HepG2 (cell line): Measurements from ENCODE around the gene GPC6. TPM values are rescaled to one million over a fixed set of nuclear protein-coding genes. Genes with fewer than 3 reads are reported as not detected.

Experiments
- BHLHE40 ChIP-seq: IDR thresholded peaks from 2 replicates; pipeline ENCODE4 v1.6.1; 2011; ENCODE audit warnings: low read length, improper control_type of control experiment
- BRCA1 ChIP-seq: sonication (generic); formaldehyde crosslinking; IDR thresholded peaks from 2 replicates; pipeline ENCODE4 v1.4.0; 2020; ENCODE audit warnings: missing genetic modification reagents
- CREB1 ChIP-seq, 2 experiments: fragments of 450-650 bp in 1 of 2; IDR thresholded peaks; 2 replicates each; pipeline ENCODE4 v1.6.1; 2016 to 2017; ENCODE audit warnings: control low read depth in 1 of 2, mild to moderate bottlenecking in 1 of 2, missing compliant biosample characterization in 1 of 2, missing genetic modification characterization in 1 of 2
- FOSL2 ChIP-seq: sonication (generic); formaldehyde crosslinking; IDR thresholded peaks from 2 replicates; pipeline ENCODE4 v1.4.0; 2020; ENCODE audit warnings: missing genetic modification reagents
- ISX ChIP-seq: sonication (generic); formaldehyde crosslinking; conservative IDR thresholded peaks from 2 replicates; pipeline ENCODE4 v1.5.0; 2020; ENCODE audit warnings: missing genetic modification reagents
- KLF6 ChIP-seq: IDR thresholded peaks from 2 replicates; pipeline ENCODE4 v1.8.0; 2016; ENCODE audit warnings: missing biosample characterization, missing genetic modification reagents
- NCOR1 ChIP-seq: fragments of 200-600 bp; sonication (generic); IDR thresholded peaks from 2 replicates; pipeline ENCODE4 v1.7.0; 2017; ENCODE audit warnings: antibody characterized with exemption, low read length, borderline replicate concordance
- PAX8 ChIP-seq: sonication (generic); formaldehyde crosslinking; IDR thresholded peaks from 2 replicates; pipeline ENCODE4 v1.8.0; 2022; ENCODE audit warnings: mild to moderate bottlenecking, missing genetic modification reagents, borderline replicate concordance
- PITX1 ChIP-seq: sonication (generic); formaldehyde crosslinking; IDR thresholded peaks from 2 replicates; pipeline ENCODE4 v1.5.1; 2020; ENCODE audit warnings: mild to moderate bottlenecking, missing genetic modification reagents
- REST ChIP-seq, 2 experiments: IDR thresholded peaks; 2 replicates each; pipeline ENCODE4 v1.6.1; 2011 to 2012; ENCODE audit warnings: low read length in 2 of 2, borderline replicate concordance in 1 of 2, low read depth in 1 of 2, mild to moderate bottlenecking in 1 of 2, moderate library complexity in 1 of 2
- SRSF9 ChIP-seq: fragments of 200-400 bp; formaldehyde crosslinking; IDR thresholded peaks from 2 replicates; pipeline ENCODE4 v1.6.1; 2018; ENCODE audit warnings: borderline replicate concordance, mild to moderate bottlenecking, low read depth, low read length; ENCODE audit not compliant: insufficient read depth, poor library complexity, severe bottlenecking
- SRY ChIP-seq: sonication (generic); formaldehyde crosslinking; IDR thresholded peaks from 2 replicates; pipeline ENCODE4 v1.8.0; 2022; ENCODE audit warnings: mild to moderate bottlenecking, missing genetic modification reagents
- TAF1 ChIP-seq: sonication (generic); formaldehyde crosslinking; IDR thresholded peaks from 2 replicates; pipeline ENCODE4 v1.4.0; 2020; ENCODE audit warnings: missing genetic modification reagents
- ZBTB21 ChIP-seq: sonication (generic); formaldehyde crosslinking; IDR thresholded peaks from 2 replicates; pipeline ENCODE4 v1.4.0; 2020; ENCODE audit warnings: missing genetic modification reagents
- polyA plus RNA-seq, 8 experiments: library from polyadenylated mRNA; depleted of rRNA in 3 of 8; stranded (reverse) in 7 of 8; unstranded in 1 of 8; fragments of >200 nt; fragmentation: Illumina TruSeq in 4 of 8; extraction: Trizol in 4 of 8; gene quantifications; 2 replicates each; pipeline versions ENCODE4 v1.2.1 to v1.2.3, GENCODE V29; 2011 to 2016; ENCODE audit warnings: low read depth in 4 of 8, missing spikeins in 1 of 8, mixed read lengths in 1 of 8; ENCODE audit not compliant: insufficient read depth in 1 of 8
- total RNA-seq, 5 experiments: library from RNA; depleted of rRNA; stranded (reverse); fragments of >200 nt; fragmentation: Illumina TruSeq; extraction: Trizol; gene quantifications; 2 replicates each; pipeline ENCODE4 v1.2.3, GENCODE V29; 2016; ENCODE audit warnings: low read depth in 1 of 5

The GPC6 gene
- total and polyA plus RNA-seq, 2 of the 13 experiments (the other 11 are each of a cell fraction or from before 2014, with no cell fraction given) = 24.5 to 33.9 TPM

DNA sequence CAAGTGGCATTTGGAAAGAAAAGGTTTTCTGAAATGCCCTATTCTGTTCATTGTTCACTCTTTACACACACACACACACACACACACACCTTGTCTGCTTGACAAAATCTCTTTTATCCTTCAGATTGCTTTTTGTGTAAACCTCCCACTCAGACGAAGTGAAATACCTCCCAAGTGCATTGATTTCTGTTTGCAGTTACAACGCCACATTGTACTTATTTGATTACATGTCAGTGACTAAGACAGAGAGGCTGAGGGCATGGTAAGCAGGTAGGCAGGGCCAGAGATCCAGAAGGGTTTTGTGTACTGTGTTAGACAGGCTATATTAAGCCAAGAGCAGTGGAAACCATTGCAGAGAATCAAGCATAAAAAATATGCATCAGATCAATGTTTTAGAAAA is 561.8 kb downstream of the GPC6 start (continued):
- TF ChIP-seq SRY (CRISPR knock-in tag) (no peak), PITX1 (CRISPR knock-in tag) (no peak), KLF6 (CRISPR knock-in tag) (no peak), TAF1 (no peak), NCOR1 (no peak), SRSF9 (no peak), PAX8 (CRISPR knock-in tag) (no peak), FOSL2 (CRISPR knock-in tag) (peak; percentile 72), BHLHE40 (no peak), ZBTB21 (CRISPR knock-in tag) (no peak), ISX (CRISPR knock-in tag) (no peak), BRCA1 (CRISPR knock-in tag) (no peak), REST (IDR thresholded peaks at IDR 0.05; ENCODE audit: borderline replicate concordance in 1 of 2, low read depth in 1 of 2, low read length in 2 of 2) (no peak), CREB1 (IDR thresholded peaks at IDR 0.05) (no peak), CREB1 (CRISPR knock-in tag; IDR thresholded peaks at IDR 0.05) (0 out of 2 replicates have a peak, but pooled peaks have one; percentile 15)
